Right atrium auricular region (tissue), 2 donors: ENCODE measurements around the gene CALN1. TPM values are rescaled to one million over a fixed set of nuclear protein-coding genes. Genes with fewer than 3 reads are reported as not detected.
"Not testable (repeated sequence)": the region's sequence is repeated elsewhere in the genome, so short reads cannot be mapped to it uniquely, and the experiment has no call there.

ENCODE experiments used
- DNase-seq: peaks from one replicate; pipeline ENCODE4 v3.0.0-alpha.2; 2019; ENCODE audit warnings: low spot score
- H3K27ac ChIP-seq, 2 donors: fragments of 200-600 bp; sonication (generic); 1 replicate in 1 of 2; 2 replicates in 1 of 2; pipeline ENCODE4 v1.5.1; 2016 to 2019
- H3K27me3 ChIP-seq, 2 donors: fragments of 200-600 bp; sonication (generic); one replicate each; pipeline versions ENCODE4 v1.5.1 to v1.6.0; 2017 to 2019
- H3K36me3 ChIP-seq: fragments of 200-600 bp; sonication (generic); one replicate; pipeline ENCODE4 v1.5.1; 2016
- H3K4me1 ChIP-seq, 2 donors: fragments of 200-600 bp; sonication (generic); one replicate each; pipeline versions ENCODE4 v1.5.1 to v1.6.0; 2017 to 2019
- H3K4me3 ChIP-seq, 2 donors: fragments of 200-600 bp; sonication (generic); 1 replicate in 1 of 2; 2 replicates in 1 of 2; pipeline ENCODE4 v1.5.1; 2017 to 2019; ENCODE audit warnings: mild to moderate bottlenecking in 1 of 2, moderate library complexity in 1 of 2
- H3K9me3 ChIP-seq, 2 donors: fragments of 200-600 bp; sonication (generic); one replicate each; pipeline ENCODE4 v1.5.1; 2019
- CTCF ChIP-seq, 2 donors: fragments of 200-600 bp; sonication (generic); IDR thresholded peaks; one replicate each; pipeline ENCODE4 v1.5.1; 2019; ENCODE audit warnings: antibody characterized with exemption in 2 of 2
- total RNA-seq, 2 donors: library from RNA; depleted of rRNA; stranded (reverse); fragments of >200 nt; gene quantifications; one replicate each; pipeline ENCODE4 v1.1.0, GENCODE V29; 2016

The CALN1 gene
- not detected for total RNA-seq

- H3K36me3 ChIP-seq, H3K4me3 ChIP-seq, H3K9me3 ChIP-seq, H3K27me3 ChIP-seq, H3K27ac ChIP-seq, DNase-seq, H3K4me1 ChIP-seq: not testable (repeated sequence)
Measured at GRCh38 chr7:72412121-72412618, at the start of gene CALN1. TSS of gene CALN1 (minus strand) at chr7:72412338.

GRCh38 chr7:72453471-72453870 lies 41.3 kb upstream of the CALN1 start:
- Histone ChIP-seq H3K9me3 (peaks cover 0 to 10% of the 10 kb centered on the region in 2 donors), H3K27ac (no peak overlapping the region), H3K36me3 (no peaks in the 10 kb centered on the region), H3K4me3 (no peak overlapping the region), H3K4me1 (no peaks in the 10 kb centered on the region), H3K27me3 (no peaks in the 10 kb centered on the region)
- TF ChIP-seq CTCF (IDR thresholded peaks at IDR 0.05) = no peak
- no peak for DNase-seq

- no peak for TF ChIP-seq CTCF (IDR thresholded peaks at IDR 0.05)
- Histone ChIP-seq H3K27ac (no peak overlapping the region), H3K4me1 (no peaks in the 10 kb centered on the region), H3K36me3 (no peaks in the 10 kb centered on the region), H3K9me3 (peaks cover 0 to 2% of the 10 kb centered on the region in 2 donors), H3K27me3 (no peaks in the 10 kb centered on the region), H3K4me3 (no peak overlapping the region)
- no peak for DNase-seq
Measured at GRCh38 chr7:72447465-72448204, 35.5 kb upstream of the CALN1 start.

GRCh38 chr7:72446591-72447462 lies 34.7 kb upstream of the CALN1 start:
- Histone ChIP-seq H3K4me1 (no peaks in the 10 kb centered on the region), H3K27me3 (no peaks in the 10 kb centered on the region), H3K9me3 (no peaks in the 10 kb centered on the region), H3K27ac (no peak overlapping the region), H3K36me3 (no peaks in the 10 kb centered on the region), H3K4me3 (no peak overlapping the region)
- no peak for DNase-seq
- no peak for TF ChIP-seq CTCF (IDR thresholded peaks at IDR 0.05)

GRCh38 chr7:72446131-72446530 lies 34.0 kb upstream of the CALN1 start:
- H3K27ac ChIP-seq = no peak overlapping the region
- H3K9me3 ChIP-seq = no peaks in the 10 kb centered on the region
- no peak for DNase-seq
- TF ChIP-seq CTCF (IDR thresholded peaks at IDR 0.05) = no peak
- no peaks in the 10 kb centered on the region for H3K36me3 ChIP-seq
- no peaks in the 10 kb centered on the region for H3K27me3 ChIP-seq
- no peak overlapping the region for H3K4me3 ChIP-seq
- H3K4me1 ChIP-seq = no peaks in the 10 kb centered on the region

GRCh38 chr7:72445580-72445979 lies 33.4 kb upstream of the CALN1 start:
- DNase-seq = no peak
- Histone ChIP-seq H3K36me3 (no peaks in the 10 kb centered on the region), H3K27me3 (no peaks in the 10 kb centered on the region), H3K27ac (no peak overlapping the region), H3K9me3 (no peaks in the 10 kb centered on the region), H3K4me3 (no peak overlapping the region), H3K4me1 (no peaks in the 10 kb centered on the region)
- TF ChIP-seq CTCF (IDR thresholded peaks at IDR 0.05) = no peak
